Renal pelvis (tissue), 4 donors: ENCODE data around the gene PALMD. TPM values are rescaled to one million over a fixed set of nuclear protein-coding genes. Genes with fewer than 3 reads are reported as not detected.

Experiments
- DNase-seq: peaks from one replicate; pipeline ENCODE4 v3.0.0-alpha.2; 2013
- polyA plus RNA-seq, 3 donors: library from polyadenylated mRNA; unstranded; fragments of 120-200 nt; gene quantifications; one replicate each; pipeline ENCODE4 v1.2.1, GENCODE V29; 2013; ENCODE audit not compliant: insufficient read length in 3 of 3

Gene PALMD
- polyA plus RNA-seq, 3 donors, result 1.9 to 2.3 (median 2.1) TPM

GRCh38 chr1:99627615-99628014 lies 18.3 kb upstream of the PALMD start:
- DNase-seq, result no peak

GRCh38 chr1:99629164-99629563 lies 16.7 kb upstream of the PALMD start:
- DNase-seq, result no peak

GRCh38 chr1:99634971-99635624 lies 10.8 kb upstream of the PALMD start:
- no peak for DNase-seq

- no peak for DNase-seq
Observed at GRCh38 chr1:99635664-99636063, 10.2 kb upstream of the PALMD start.

- DNase-seq, result no peak
Observed at GRCh38 chr1:99636647-99637175, 9.2 kb upstream of the PALMD start.

- DNase-seq, result no peak
Observed at GRCh38 chr1:99638853-99639252, 7.1 kb upstream of the PALMD start.

GRCh38 chr1:99639408-99639807 lies 6.5 kb upstream of the PALMD start:
- no peak for DNase-seq

GRCh38 chr1:99639945-99640344 lies 6.0 kb upstream of the PALMD start:
- DNase-seq, result no peak

GRCh38 chr1:99640672-99641071 lies 5.2 kb upstream of the PALMD start:
- no peak for DNase-seq

- DNase-seq, result no peak
Observed at GRCh38 chr1:99641558-99641957, 4.4 kb upstream of the PALMD start.

- DNase-seq, result no peak
Observed at GRCh38 chr1:99642053-99642452, 3.9 kb upstream of the PALMD start.

- DNase-seq, result no peak
Observed at GRCh38 chr1:99643021-99643779, 2.7 kb upstream of the PALMD start.

- DNase-seq, result no peak
Observed at GRCh38 chr1:99644279-99645004, 1.5 kb upstream of the PALMD start.

- DNase-seq, result no peak
Observed at GRCh38 chr1:99645203-99645602, 710 bp upstream of the PALMD start.

- DNase-seq, result no peak
Observed at GRCh38 chr1:99646868-99647267, 955 bp downstream of the PALMD start.

- DNase-seq, result no peak
Observed at GRCh38 chr1:99647490-99647889, 1.6 kb downstream of the PALMD start.

- DNase-seq, result no peak
Observed at GRCh38 chr1:99648107-99648506, 2.2 kb downstream of the PALMD start.

- no peak for DNase-seq
Observed at GRCh38 chr1:99650030-99650429, 4.1 kb downstream of the PALMD start.

GRCh38 chr1:99650773-99651437 lies 5.0 kb downstream of the PALMD start:
- no peak for DNase-seq

GRCh38 chr1:99652881-99653281 lies 7.0 kb downstream of the PALMD start:
- DNase-seq, result no peak

GRCh38 chr1:99655376-99655775 lies 9.5 kb downstream of the PALMD start:
- DNase-seq, result no peak

- no peak for DNase-seq
Observed at GRCh38 chr1:99656701-99657100, 10.8 kb downstream of the PALMD start.
